PC-9 (cell line): ENCODE measurements around the gene HFM1.

ENCODE experiments used
- CTCF ChIP-seq: fragments of 200-600 bp; sonication (generic); conservative IDR thresholded peaks from 2 replicates; pipeline ENCODE4 v1.6.1; 2017; ENCODE audit warnings: mixed run types, antibody characterized with exemption, mild to moderate bottlenecking, moderate library complexity
- EZH2 ChIP-seq: fragments of 200-600 bp; sonication (generic); IDR thresholded peaks from 2 replicates; pipeline ENCODE4 v1.8.0; 2017; ENCODE audit warnings: antibody characterized with exemption, low read depth

- no peak for TF ChIP-seq CTCF
- no peak for TF ChIP-seq EZH2
Measured at GRCh38 chr1:91234181-91234580, 170.5 kb downstream of the HFM1 start.
